Suprapubic skin (tissue), 4 donors: Measurements from ENCODE around the gene QPCT. TPM values are rescaled to one million over a fixed set of nuclear protein-coding genes. Genes with fewer than 3 reads are reported as not detected.

Experiments
- DNase-seq, 2 donors: peaks; one replicate each; pipeline ENCODE4 v3.0.0-alpha.2; 2019; ENCODE audit warnings: low spot score in 2 of 2
- H3K27ac ChIP-seq: fragments of 200-600 bp; sonication (generic); one replicate; pipeline ENCODE4 v1.5.1; 2019
- H3K27me3 ChIP-seq: fragments of 200-600 bp; sonication (generic); one replicate; pipeline ENCODE4 v1.5.1; 2019
- H3K36me3 ChIP-seq: fragments of 200-600 bp; sonication (generic); one replicate; pipeline ENCODE4 v1.5.1; 2019
- H3K4me1 ChIP-seq: fragments of 200-600 bp; sonication (generic); one replicate; pipeline ENCODE4 v1.5.1; 2019
- H3K4me3 ChIP-seq: fragments of 200-600 bp; sonication (generic); one replicate; pipeline ENCODE4 v1.5.1; 2019; ENCODE audit warnings: mild to moderate bottlenecking
- H3K9me3 ChIP-seq: fragments of 200-600 bp; sonication (generic); one replicate; pipeline ENCODE4 v1.5.1; 2019
- CTCF ChIP-seq, 2 donors: fragments of 200-600 bp in 1 of 2; fragments of 450-650 bp in 1 of 2; sonication (generic) in 1 of 2; IDR thresholded peaks; one replicate each; pipeline ENCODE4 v1.5.1; 2016 to 2019; ENCODE audit warnings: antibody characterized with exemption in 2 of 2, mild to moderate bottlenecking in 1 of 2, moderate library complexity in 1 of 2
- EP300 ChIP-seq: sonication (generic); formaldehyde crosslinking; IDR thresholded peaks from one replicate; pipeline ENCODE4 v1.6.1; 2017; ENCODE audit warnings: antibody characterized with exemption
- POLR2A ChIP-seq, 2 donors: fragments of 450-650 bp; IDR thresholded peaks; one replicate each; pipeline ENCODE4 v1.6.1; 2017; ENCODE audit warnings: antibody characterized with exemption in 2 of 2, mild to moderate bottlenecking in 2 of 2, moderate library complexity in 2 of 2
- POLR2AphosphoS5 ChIP-seq, 3 donors: sonication (generic); formaldehyde crosslinking; IDR thresholded peaks; one replicate each; pipeline ENCODE4 v1.6.1; 2017; ENCODE audit warnings: antibody characterized with exemption in 3 of 3
- WGBS: methylation state at CpG from one replicate; pipeline ENCODE4 v1.1.5; 2018; 5-methylcytosine and 5-hydroxymethylcytosine counted together
- total RNA-seq, 4 donors: library from RNA; depleted of rRNA; stranded (reverse); fragments of >200 nt; gene quantifications; one replicate each; pipeline ENCODE4 v1.1.0, GENCODE V29; 2016

QPCT gene
- total RNA-seq, 4 donors from 2014 or later = 20.7 to 75.5 (median 47.6) TPM

GRCh38 chr2:37325625-37326071, 18.8 kb upstream of the QPCT start:
- H3K9me3 ChIP-seq = no peaks in the 10 kb centered on the region
- 82% methylated on average over 12 of the region's 12 CpGs for WGBS
- peaks cover 41% of the 10 kb centered on the region for H3K4me1 ChIP-seq
- no peaks in the 10 kb centered on the region for H3K36me3 ChIP-seq
- H3K27me3 ChIP-seq = no peaks in the 10 kb centered on the region
- H3K4me3 ChIP-seq = peak overlapping the region; percentile 82
- H3K27ac ChIP-seq = peak overlapping the region; percentile 93
- no peak for TF ChIP-seq POLR2AphosphoS5 (IDR thresholded peaks at IDR 0.05)
- TF ChIP-seq POLR2A (IDR thresholded peaks at IDR 0.05) = no peak
- TF ChIP-seq EP300 = no peak
- no peak for TF ChIP-seq CTCF (IDR thresholded peaks at IDR 0.05)
- DNase-seq = no peak

GRCh38 chr2:37326285-37326684, 18.1 kb upstream of the QPCT start:
- no peaks in the 10 kb centered on the region for H3K27me3 ChIP-seq
- no peak for TF ChIP-seq EP300
- no peak for TF ChIP-seq POLR2A (IDR thresholded peaks at IDR 0.05)
- no peak for TF ChIP-seq CTCF (IDR thresholded peaks at IDR 0.05)
- TF ChIP-seq POLR2AphosphoS5 (IDR thresholded peaks at IDR 0.05) = no peak
- peak overlapping the region; percentile 93 for H3K27ac ChIP-seq
- H3K9me3 ChIP-seq = no peaks in the 10 kb centered on the region
- H3K4me1 ChIP-seq = peaks cover 35% of the 10 kb centered on the region
- H3K4me3 ChIP-seq = peak overlapping the region; percentile 82
- H3K36me3 ChIP-seq = no peaks in the 10 kb centered on the region
- DNase-seq = no peak
- 11% methylated on average over 2 of the region's 2 CpGs for WGBS

GRCh38 chr2:37326866-37327634, 17.4 kb upstream of the QPCT start:
- TF ChIP-seq CTCF (IDR thresholded peaks at IDR 0.05) = no peak
- no peak for TF ChIP-seq EP300
- TF ChIP-seq POLR2AphosphoS5 (IDR thresholded peaks at IDR 0.05) = no peak
- TF ChIP-seq POLR2A (IDR thresholded peaks at IDR 0.05) = no peak
- Histone ChIP-seq H3K9me3 (no peaks in the 10 kb centered on the region), H3K27ac (peak overlapping the region; percentile 93), H3K4me1 (peaks cover 28% of the 10 kb centered on the region), H3K4me3 (peak overlapping the region; percentile 8), H3K36me3 (no peaks in the 10 kb centered on the region), H3K27me3 (no peaks in the 10 kb centered on the region)
- DNase-seq = no peak
- WGBS = 68% methylated on average over 8 of the region's 8 CpGs

GRCh38 chr2:37330681-37331080, 13.7 kb upstream of the QPCT start:
- Histone ChIP-seq H3K4me1 (peaks cover 5% of the 10 kb centered on the region), H3K9me3 (no peaks in the 10 kb centered on the region), H3K4me3 (no peak overlapping the region), H3K27ac (no peak overlapping the region), H3K27me3 (no peaks in the 10 kb centered on the region), H3K36me3 (no peaks in the 10 kb centered on the region)
- no peak for DNase-seq
- no peak for TF ChIP-seq POLR2A (IDR thresholded peaks at IDR 0.05)

- Histone ChIP-seq H3K4me3 (no peak overlapping the region), H3K27ac (no peak overlapping the region), H3K9me3 (no peaks in the 10 kb centered on the region), H3K4me1 (no peaks in the 10 kb centered on the region), H3K27me3 (no peaks in the 10 kb centered on the region), H3K36me3 (no peaks in the 10 kb centered on the region)
- WGBS = 81% methylated on average over 3 of the region's 3 CpGs
- no peak for DNase-seq
- TF ChIP-seq POLR2AphosphoS5 (IDR thresholded peaks at IDR 0.05) (no peak), POLR2A (IDR thresholded peaks at IDR 0.05) (no peak), EP300 (no peak), CTCF (IDR thresholded peaks at IDR 0.05) (no peak)
Observed at GRCh38 chr2:37332560-37332959, 11.9 kb upstream of the QPCT start.
